GM23338 (cell line): Measurements from ENCODE around the gene GRIK4. TPM values are rescaled to one million over a fixed set of nuclear protein-coding genes. Genes with fewer than 3 reads are reported as not detected.

Experiments
- CREB1 ChIP-seq: fragments of 250-450 bp; sonication (Bioruptor Pico); IDR thresholded peaks from 2 replicates; pipeline ENCODE4 v1.5.0; 2020; ENCODE audit warnings: low read depth, mild to moderate bottlenecking, moderate library complexity
- EZH2phosphoT487 ChIP-seq: fragments of 200-600 bp; sonication (generic); IDR thresholded peaks from one replicate; pipeline ENCODE4 v1.8.1; 2018; ENCODE audit warnings: antibody characterized with exemption; ENCODE audit not compliant: unreplicated experiment
- NANOG ChIP-seq: IDR thresholded peaks from 2 replicates; pipeline ENCODE4 v1.6.1; 2016; ENCODE audit warnings: antibody characterized with exemption, borderline replicate concordance
- STAT1 ChIP-seq: IDR thresholded peaks from one replicate; pipeline ENCODE4 v1.6.1; 2016; ENCODE audit warnings: antibody characterized with exemption; ENCODE audit not compliant: unreplicated experiment
- ZNF114 ChIP-seq: fragments of 250-450 bp; sonication (Bioruptor Pico); IDR thresholded peaks from 2 replicates; pipeline ENCODE4 v1.5.0; 2020; ENCODE audit warnings: mild to moderate bottlenecking, moderate library complexity
- polyA plus RNA-seq: library from polyadenylated mRNA; unstranded; fragments of >200 nt; fragmentation: Nextera tagmentation; extraction: Ambion mirVana; gene quantifications from 2 replicates; pipeline ENCODE4 v1.2.1, GENCODE V29; 2016
- total RNA-seq: library from RNA; depleted of rRNA; stranded (reverse); fragments of >200 nt; shearing (Covaris generic); gene quantifications from 2 replicates; pipeline ENCODE4 v1.2.3, GENCODE V29; 2014
- TF ChIP-seq, protein P1 (sequence below): IDR thresholded peaks from one replicate; pipeline ENCODE4 v1.6.1; 2018; ENCODE audit warnings: antibody characterized with exemption; ENCODE audit not compliant: unreplicated experiment
- TF ChIP-seq, protein P2 (sequence below): fragments of 250-450 bp; sonication (Bioruptor Pico); IDR thresholded peaks from 2 replicates; pipeline ENCODE4 v1.5.0; 2020; ENCODE audit warnings: mild to moderate bottlenecking, moderate library complexity

Gene GRIK4
- total and polyA plus RNA-seq, 2 experiments from 2014 or later: 0.63 to 2.2 TPM

DNA sequence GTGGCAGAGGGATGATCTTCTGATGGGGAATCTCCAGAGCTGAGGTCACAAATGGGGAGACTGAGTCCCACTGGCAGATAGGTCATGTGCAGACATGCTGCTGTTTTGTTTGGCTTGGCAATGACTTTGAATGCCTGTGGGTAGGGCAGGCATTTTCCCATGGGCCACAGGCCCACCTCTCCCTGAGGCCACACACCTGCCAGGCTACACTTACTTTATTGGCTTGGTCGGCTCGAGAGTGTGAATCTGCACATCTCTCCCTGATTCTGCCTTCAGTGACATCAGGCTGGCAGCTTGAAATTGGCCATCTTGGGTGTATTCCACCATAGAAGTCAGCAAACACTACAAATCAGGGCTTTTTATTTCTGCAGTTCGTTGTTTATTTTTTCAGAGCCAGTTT is 91.5 kb downstream of the GRIK4 start (continued):
- TF ChIP-seq, protein P1, sequence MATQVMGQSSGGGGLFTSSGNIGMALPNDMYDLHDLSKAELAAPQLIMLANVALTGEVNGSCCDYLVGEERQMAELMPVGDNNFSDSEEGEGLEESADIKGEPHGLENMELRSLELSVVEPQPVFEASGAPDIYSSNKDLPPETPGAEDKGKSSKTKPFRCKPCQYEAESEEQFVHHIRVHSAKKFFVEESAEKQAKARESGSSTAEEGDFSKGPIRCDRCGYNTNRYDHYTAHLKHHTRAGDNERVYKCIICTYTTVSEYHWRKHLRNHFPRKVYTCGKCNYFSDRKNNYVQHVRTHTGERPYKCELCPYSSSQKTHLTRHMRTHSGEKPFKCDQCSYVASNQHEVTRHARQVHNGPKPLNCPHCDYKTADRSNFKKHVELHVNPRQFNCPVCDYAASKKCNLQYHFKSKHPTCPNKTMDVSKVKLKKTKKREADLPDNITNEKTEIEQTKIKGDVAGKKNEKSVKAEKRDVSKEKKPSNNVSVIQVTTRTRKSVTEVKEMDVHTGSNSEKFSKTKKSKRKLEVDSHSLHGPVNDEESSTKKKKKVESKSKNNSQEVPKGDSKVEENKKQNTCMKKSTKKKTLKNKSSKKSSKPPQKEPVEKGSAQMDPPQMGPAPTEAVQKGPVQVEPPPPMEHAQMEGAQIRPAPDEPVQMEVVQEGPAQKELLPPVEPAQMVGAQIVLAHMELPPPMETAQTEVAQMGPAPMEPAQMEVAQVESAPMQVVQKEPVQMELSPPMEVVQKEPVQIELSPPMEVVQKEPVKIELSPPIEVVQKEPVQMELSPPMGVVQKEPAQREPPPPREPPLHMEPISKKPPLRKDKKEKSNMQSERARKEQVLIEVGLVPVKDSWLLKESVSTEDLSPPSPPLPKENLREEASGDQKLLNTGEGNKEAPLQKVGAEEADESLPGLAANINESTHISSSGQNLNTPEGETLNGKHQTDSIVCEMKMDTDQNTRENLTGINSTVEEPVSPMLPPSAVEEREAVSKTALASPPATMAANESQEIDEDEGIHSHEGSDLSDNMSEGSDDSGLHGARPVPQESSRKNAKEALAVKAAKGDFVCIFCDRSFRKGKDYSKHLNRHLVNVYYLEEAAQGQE: no peak
- TF ChIP-seq STAT1 (no peak), EZH2phosphoT487 (no peak), ZNF114 (CRISPR knock-in tag) (no peak), NANOG (no peak), CREB1 (CRISPR knock-in tag) (no peak)
- TF ChIP-seq, protein P2, sequence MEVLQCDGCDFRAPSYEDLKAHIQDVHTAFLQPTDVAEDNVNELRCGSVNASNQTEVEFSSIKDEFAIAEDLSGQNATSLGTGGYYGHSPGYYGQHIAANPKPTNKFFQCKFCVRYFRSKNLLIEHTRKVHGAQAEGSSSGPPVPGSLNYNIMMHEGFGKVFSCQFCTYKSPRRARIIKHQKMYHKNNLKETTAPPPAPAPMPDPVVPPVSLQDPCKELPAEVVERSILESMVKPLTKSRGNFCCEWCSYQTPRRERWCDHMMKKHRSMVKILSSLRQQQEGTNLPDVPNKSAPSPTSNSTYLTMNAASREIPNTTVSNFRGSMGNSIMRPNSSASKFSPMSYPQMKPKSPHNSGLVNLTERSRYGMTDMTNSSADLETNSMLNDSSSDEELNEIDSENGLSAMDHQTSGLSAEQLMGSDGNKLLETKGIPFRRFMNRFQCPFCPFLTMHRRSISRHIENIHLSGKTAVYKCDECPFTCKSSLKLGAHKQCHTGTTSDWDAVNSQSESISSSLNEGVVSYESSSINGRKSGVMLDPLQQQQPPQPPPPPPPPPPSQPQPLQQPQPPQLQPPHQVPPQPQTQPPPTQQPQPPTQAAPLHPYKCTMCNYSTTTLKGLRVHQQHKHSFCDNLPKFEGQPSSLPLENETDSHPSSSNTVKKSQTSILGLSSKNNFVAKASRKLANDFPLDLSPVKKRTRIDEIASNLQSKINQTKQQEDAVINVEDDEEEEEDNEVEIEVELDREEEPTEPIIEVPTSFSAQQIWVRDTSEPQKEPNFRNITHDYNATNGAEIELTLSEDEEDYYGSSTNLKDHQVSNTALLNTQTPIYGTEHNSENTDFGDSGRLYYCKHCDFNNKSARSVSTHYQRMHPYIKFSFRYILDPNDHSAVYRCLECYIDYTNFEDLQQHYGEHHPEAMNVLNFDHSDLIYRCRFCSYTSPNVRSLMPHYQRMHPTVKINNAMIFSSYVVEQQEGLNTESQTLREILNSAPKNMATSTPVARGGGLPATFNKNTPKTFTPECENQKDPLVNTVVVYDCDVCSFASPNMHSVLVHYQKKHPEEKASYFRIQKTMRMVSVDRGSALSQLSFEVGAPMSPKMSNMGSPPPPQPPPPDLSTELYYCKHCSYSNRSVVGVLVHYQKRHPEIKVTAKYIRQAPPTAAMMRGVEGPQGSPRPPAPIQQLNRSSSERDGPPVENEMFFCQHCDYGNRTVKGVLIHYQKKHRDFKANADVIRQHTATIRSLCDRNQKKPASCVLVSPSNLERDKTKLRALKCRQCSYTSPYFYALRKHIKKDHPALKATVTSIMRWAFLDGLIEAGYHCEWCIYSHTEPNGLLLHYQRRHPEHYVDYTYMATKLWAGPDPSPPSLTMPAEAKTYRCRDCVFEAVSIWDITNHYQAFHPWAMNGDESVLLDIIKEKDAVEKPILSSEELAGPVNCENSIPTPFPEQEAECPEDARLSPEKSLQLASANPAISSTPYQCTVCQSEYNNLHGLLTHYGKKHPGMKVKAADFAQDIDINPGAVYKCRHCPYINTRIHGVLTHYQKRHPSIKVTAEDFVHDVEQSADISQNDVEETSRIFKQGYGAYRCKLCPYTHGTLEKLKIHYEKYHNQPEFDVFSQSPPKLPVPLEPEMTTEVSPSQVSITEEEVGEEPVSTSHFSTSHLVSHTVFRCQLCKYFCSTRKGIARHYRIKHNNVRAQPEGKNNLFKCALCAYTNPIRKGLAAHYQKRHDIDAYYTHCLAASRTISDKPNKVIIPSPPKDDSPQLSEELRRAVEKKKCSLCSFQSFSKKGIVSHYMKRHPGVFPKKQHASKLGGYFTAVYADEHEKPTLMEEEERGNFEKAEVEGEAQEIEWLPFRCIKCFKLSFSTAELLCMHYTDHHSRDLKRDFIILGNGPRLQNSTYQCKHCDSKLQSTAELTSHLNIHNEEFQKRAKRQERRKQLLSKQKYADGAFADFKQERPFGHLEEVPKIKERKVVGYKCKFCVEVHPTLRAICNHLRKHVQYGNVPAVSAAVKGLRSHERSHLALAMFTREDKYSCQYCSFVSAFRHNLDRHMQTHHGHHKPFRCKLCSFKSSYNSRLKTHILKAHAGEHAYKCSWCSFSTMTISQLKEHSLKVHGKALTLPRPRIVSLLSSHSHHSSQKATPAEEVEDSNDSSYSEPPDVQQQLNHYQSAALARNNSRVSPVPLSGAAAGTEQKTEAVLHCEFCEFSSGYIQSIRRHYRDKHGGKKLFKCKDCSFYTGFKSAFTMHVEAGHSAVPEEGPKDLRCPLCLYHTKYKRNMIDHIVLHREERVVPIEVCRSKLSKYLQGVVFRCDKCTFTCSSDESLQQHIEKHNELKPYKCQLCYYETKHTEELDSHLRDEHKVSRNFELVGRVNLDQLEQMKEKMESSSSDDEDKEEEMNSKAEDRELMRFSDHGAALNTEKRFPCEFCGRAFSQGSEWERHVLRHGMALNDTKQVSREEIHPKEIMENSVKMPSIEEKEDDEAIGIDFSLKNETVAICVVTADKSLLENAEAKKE (CRISPR knock-in tag): no peak
